GM18498 (cell line): ENCODE results near the gene PNPLA8.

Experiments
- ATAC-seq: cut with Tn5 transposase; IDR thresholded peaks from one replicate; pipeline ENCODE4 v1.9.1; 2021; ENCODE audit warnings: mild to moderate bottlenecking, moderate library complexity; ENCODE audit not compliant: unreplicated experiment

PNPLA8 gene

DNA sequence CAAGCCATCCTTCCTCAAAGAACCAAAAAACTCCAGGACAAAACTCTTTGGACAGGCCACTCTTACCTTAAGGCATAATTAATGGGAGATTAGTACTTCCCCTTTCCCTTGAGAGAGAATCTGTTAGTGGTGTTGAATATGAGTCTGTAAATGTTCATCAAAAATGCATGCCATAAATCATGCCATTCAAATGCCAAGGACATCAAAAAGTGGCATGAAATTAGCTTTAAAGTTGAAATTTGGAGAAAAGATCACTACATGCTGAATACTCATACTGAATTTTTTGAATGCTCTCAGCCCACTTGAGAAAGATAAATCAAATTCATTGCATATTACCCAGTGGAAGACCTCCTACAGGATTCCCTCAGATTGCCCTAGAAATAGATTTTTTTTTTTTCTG lies 76.4 kb downstream of the PNPLA8 start:
- no peak for ATAC-seq

DNA sequence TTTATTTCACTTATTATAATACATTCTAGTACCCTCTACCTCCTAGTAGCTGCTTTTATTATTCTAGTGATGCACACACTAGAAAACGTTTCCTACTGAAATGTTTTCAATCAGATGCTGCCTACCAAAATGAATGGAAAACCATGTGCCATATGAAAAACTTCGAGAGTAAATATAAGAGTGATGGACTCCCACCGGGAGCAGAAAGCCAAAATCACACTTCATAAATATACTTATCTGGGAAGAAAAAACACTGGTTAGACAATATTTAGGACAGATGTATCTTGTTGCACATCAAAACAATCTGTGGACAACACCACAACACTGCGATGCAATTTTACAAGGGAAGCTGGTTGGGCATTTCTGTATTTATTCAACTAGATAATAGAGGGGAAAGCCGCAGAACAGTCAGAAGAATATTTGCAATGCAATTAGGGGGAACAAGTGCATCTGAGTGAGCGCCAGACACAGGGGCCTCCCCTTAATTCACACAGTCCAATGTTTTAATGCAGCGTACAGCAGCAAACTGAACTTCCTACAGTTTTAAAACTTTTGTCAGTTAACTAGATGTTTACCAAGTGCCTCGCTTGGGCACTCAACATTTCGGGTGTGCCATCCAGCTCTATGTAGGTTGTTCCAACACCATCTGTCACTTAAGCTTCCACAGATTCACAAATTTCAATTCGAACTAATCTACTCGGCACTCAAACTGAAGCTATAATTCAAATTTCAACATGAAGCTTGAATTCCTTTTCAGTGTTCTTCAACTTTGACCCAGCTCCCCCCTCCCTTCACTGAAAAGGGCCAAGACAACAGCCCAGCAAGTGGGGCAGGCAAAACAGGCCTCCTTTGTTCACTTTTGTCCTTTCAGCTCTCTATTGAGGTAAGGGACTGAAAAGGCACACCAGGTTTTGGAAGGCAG lies 77.1 kb downstream of the PNPLA8 start:
- ATAC-seq = no peak

DNA sequence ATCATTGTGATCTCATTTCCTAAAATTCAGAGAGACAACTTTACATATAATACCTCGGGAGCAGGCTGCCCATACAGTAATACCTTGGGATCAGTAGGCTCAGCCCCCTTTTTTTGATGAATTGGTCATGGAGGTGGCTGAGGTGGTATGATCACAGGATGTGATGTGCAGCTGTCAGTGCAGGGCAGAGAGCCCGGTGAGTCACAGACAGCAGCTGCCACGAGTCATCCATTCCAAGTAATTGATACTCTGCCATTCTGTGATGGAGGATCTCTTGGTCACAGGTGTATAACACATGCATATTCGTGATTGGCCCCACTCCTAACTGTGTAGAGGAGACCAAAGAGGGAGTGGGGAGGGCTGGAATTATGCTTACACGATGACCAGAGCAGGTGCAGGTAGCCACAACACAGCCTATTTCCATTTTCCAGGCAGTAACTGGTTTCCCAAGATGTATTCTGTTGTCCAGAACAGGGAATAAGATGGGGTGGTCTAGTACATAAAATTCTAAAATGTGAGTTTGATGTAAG lies 83.8 kb downstream of the PNPLA8 start:
- ATAC-seq = no peak

DNA sequence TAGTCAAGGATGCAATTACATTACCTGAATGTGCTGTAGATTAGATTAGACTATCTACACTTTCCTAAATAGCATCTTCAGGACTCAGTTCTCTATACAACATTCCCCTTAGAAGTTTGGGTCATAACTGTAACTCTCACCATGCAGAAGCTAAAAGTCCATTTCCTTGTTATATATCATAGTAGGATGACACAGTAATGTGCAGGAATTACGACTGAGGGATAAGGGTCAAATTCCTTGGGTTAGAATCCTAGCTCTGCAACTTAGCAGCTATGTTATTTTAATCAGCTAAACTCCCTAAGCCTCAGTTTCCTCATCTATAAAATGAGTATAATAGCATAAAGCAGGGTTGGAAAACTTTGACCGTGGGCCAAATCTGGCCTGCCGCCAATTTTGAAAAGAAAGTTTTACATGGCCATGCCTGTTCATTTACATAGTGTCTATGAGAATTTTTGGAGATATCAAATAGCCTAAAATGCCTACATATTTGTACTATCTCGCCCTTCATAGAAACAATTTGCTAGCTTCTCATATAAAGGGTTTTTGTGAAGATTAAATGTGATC lies 84.5 kb downstream of the PNPLA8 start:
- ATAC-seq = no peak

DNA sequence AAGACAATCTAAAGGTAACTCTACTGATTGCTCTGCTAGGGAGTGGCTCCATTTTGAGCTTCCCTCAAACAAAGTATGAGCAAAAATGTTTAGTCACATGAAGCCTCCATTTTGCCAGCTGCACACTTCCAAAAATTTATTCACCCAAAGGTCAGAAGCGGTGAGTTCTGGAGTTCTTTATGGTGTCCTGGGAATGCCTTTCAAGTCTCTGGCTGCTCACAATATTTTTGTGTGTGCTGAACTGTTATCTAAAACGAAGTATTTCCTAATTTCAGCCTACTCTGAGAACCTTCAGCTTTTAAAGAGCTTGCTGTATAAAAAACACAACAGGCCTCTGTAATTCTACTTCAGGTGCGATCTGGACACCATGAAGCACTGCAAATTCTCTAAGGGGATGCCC lies 85.3 kb downstream of the PNPLA8 start:
- no peak for ATAC-seq

DNA sequence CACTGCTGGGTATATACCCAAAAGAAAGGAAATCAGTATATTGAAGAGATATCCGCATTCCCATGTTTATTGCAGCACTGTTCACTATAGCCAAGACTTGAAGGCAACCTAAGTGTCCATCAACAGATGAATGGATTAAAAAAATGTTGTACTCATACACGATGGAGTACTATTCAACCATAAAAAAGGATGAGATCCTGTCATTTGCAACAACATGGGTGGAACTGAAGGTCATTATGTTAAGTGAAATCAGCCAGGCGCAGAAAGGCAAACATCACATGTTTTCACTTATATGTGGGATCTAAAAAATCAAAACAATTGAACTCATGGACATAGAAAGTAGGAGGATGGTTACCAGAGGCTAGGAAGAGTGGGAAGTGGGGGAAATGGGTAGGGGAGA lies 89.0 kb downstream of the PNPLA8 start:
- ATAC-seq = no peak

DNA sequence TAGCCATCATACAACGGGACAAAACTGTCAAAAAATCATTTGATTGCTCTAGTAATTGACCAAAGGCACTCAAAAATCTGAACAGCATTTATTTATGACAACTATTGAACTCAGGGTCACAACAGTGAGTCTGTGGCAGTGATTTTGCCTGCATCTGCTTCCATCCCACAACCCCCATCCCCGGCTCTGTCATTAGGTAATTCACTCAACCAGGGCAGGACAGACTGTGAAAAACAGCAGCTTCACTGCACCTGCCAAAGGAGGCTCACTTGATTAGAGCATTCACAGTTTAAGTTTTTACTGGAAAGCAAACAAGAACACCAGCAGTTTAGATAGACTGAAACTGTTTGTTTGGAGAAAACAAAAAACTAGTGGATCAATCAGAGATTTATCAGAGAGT lies 91.9 kb downstream of the PNPLA8 start:
- no peak for ATAC-seq

DNA sequence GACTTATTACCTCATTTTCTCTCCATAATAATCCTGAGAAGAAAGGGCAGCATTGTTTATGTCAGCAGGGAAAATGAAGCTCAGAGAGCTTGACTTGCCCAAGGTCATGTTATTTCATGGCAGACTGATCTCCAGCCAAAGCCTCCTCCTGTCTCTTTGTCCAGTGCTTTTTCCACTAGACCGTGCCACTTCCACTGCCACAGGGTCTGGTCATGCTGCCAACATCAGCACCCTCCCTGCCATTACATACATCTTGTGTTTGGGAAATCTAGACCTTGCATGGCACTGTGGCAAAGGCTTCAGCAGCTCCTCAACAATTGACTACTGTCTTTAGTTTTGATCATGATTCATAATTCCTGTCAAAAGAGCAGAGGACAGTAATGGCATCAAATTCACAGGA lies 94.8 kb downstream of the PNPLA8 start:
- no peak for ATAC-seq

DNA sequence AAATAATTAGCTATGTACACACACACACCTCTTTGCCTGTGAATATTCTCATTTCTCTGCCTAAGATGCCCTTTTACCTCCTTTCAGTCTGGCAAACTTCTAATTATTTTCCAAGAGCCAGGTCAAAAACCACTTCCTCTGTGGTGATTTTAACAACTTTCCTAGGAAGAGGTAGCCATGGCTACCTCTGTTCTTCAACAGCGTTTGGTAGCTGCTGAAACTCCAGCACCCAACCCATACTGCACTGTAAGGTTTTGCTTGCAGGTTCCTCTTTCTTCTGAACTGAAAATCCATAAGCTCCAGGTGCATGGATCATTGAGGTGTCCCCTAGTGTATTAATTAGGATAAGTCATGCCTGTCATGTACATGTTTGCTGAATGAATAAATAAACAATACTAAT lies 95.3 kb downstream of the PNPLA8 start:
- ATAC-seq = no peak

DNA sequence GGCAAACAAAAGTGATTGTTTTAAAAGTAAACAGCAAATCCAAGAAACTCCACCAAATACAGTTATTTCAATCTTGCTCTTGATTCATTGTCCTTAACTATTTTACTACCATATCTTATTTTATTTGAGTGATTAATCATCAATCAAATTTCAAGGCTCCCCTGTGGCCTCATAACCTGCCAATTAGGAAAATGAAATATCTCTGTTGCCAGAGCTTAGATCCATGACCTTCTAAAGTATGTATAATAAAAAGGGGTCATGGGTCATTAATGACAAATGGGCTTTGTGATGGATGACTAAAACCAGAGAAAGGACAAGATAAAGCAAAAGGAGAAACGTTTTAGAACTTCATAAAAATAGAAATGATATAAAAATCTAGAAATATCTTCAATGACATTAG lies 98.2 kb downstream of the PNPLA8 start:
- ATAC-seq = no peak

DNA sequence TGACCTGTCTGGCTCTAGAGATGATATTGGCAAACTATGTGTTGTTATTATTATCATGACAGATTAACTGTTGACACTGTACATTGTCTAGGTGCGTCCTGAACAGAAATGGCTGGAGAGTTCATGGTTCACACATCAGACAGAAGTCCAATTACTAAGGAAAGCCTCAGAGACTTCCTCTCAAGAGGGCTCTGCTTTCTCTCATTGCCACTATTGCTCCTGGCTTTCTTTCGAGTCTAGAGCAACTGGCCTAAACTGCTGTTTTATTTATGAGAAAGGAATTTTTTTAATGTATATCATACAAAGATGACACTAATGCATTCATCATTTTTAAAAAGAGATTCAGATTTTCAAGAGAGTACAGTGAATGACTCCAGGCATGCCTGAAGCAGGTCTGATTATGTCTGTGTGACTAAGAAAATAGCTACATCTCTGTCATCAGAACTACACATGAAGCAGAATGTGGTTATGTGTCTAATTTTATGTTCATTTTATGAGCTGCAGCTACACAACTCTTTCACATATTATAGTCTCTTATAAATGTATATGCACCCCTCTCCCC lies 100.1 kb downstream of the PNPLA8 start:
- ATAC-seq = no peak

DNA sequence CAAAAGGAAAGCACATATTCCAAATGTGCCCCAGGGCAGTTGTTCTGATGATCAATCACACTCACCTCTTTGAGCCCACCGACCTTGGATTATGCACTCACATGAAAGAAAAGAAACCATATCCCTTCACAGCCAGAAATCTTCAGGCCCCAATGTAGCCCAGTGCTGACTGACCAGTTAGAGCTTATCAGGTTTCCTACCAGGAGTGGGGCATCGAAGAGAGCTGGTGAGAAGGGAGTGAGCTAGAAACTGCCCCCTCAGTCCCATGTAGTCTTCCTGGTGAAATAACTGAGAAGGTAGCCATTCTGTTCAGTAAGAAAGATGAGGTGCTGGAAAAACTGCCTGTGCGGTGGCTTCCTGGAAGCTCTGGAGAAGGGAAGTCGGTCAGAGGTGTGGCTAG lies 101.9 kb downstream of the PNPLA8 start:
- no peak for ATAC-seq

DNA sequence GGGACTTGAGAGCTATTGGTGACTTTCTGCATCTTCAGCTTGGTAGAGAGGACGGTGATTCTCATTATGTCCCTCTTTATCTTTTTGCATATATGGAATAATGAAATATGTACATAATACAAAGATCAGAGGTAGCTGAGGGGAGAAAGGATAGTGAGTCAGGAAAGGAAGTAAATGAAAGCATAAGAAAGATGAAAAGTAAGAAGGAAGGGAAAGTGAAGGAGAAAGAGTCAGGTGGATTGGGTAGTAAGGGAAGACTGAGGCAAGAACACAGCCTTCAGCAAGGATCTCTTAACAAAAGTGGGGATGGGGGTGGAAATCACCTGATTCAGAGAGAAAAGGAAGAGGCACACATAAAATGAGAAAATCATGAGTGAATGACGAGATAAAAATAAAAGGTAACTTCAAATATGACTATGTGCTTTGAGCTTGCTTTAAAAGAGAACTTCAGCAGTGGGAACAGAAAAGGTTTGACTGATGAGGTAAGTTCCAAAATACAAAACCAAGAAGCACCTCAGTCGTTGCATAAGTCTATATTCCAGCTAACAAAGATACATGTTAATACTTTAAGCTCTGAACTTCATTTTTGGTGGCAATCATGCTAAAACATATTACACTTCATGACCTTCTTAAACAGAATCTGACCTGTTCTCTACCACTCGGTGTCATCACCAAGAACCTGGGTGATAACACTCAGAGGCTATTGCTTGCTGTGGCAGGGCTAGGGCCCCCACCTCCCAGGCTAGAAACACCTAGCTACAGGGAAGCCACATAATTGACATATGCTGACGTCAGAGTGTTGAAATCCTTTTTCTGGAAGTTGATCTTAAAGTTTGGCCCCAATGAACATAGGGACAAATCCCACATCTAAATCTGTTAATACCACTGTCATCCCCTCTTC lies 102.6 kb downstream of the PNPLA8 start:
- no peak for ATAC-seq

DNA sequence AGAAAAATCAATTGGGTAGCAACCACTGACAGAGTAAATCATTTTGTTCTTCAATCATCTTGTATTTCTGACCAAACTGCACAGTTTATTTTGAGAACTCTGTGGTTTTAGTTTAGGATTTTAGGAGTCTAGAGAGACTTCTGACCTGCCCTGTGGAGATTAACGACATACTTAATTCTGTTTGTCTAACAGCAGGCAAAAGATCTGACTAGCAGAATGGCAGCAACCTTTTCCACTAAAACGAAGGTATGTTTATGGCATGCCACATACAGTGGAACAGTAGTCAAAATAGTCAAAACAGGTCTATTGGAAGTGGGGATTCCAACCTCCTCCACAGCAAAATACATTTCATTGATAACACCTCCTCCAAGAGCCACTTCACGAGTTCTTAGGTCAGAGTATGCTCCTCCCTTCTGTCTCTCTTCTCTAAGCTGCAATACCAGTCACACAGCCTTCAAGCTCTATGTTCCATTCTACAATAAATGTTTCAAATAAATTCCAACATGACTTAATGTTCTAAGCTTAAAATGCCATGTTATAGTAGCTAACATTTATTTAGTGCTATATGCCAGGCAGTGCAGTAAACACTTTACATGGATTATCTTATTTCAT lies 104.1 kb downstream of the PNPLA8 start:
- ATAC-seq = no peak
